Ovary (tissue), 3 donors: Measurements from ENCODE around the gene GBF1.

Experiments
- CTCF ChIP-seq, 3 donors: fragments of 450-650 bp in 2 of 3; fragments of 200-600 bp in 1 of 3; IDR thresholded peaks; one replicate each; pipeline versions ENCODE4 v1.5.1 to v1.8.0; 2016 to 2022; ENCODE audit warnings: antibody characterized with exemption in 3 of 3, mild to moderate bottlenecking in 1 of 3
- POLR2A ChIP-seq: fragments of 450-650 bp; IDR thresholded peaks from one replicate; pipeline ENCODE4 v1.6.1; 2017; ENCODE audit warnings: antibody characterized with exemption, mild to moderate bottlenecking, moderate library complexity
- donor health status: DM: no; HTN: no; CAD: no.

DNA sequence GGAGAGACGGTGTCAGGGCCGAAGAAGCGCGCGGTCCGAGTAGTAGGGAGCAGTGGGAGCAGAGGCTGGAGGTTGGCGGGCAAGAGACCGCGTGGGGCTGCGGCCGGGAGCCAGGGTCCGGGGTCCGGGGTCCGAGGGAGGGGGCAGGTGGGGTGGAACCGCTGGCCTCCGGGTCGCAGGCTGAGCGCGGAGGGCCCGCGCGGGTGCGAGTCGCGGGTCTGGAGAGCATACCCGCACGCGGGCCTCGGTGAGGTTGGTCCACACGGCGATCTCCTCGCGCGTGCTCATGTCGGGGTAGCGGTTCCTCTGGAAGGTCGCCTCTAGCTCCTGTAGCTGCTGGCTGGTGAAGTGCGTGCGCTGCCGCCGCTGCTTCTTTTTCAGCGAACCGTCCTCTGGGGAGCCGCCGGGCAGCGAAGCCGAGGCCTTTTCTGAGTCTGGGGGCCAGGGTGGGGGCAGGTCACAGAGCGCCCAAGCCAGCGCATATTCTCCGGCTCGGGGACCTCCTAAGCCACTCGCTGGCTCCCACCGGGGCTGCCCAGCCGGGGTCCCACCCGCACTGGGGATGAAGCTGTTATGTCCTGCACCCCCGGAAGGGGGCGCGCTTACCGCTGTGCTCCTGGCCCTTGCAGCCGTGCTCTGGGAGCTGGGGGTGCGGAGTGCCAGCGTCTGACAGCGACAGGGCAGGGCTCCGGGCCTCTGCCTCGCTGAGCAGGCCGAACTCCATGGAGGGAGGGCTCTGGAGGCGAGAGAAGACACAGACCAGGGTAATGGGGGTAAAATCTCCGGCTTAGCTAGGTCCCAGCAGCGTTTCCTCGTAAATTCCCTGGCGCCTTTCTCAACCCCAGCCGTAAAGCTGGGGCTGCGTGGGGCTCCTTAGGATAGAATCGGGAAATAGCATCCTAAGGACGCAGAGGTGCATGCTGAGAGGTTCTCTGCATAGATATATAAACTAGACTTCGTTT lies 13.7 kb upstream of the GBF1 start:
- TF ChIP-seq CTCF (IDR thresholded peaks at IDR 0.05) (no peak), POLR2A (no peak)
